ENCODE results near the gene PIK3CD.

DNA sequence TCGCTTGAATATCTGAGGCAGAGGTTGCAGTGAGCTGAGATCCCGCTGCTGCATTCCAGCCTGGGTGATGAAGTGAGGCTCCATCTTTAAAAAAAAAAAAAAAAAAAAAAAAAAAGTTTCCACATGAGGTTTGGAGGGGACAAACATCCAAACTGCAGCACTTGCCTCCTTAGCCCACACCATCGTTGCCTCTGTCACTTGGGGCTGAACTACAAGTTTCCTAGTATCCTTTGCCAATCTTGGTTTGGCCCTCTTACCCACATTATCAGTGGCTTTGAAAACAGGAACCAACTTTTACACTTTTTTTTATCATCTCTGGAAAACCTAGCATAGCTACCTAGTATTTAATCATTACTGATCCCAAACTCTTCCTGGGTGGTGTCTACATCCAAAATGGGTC is 113.0 kb downstream of the PIK3CD start:
- TF ChIP-seq EP300 (conservative IDR thresholded peaks at IDR 0.05; ENCODE audit: poor library complexity, severe bottlenecking) (no peak), TAF1 (IDR thresholded peaks at IDR 0.05; ENCODE audit: low read depth) (no peak), CTCF (IDR thresholded peaks at IDR 0.05; ENCODE audit: poor library complexity, severe bottlenecking) (no peak), EZH2 (IDR thresholded peaks at IDR 0.05; ENCODE audit: borderline replicate concordance, insufficient read depth, low read length, poor library complexity, severe bottlenecking) (no peak)
